Measurements from ENCODE around the gene CROCC.

The CROCC gene

GRCh38 chr1:17016317-17016661 is 94.6 kb downstream of the CROCC start:
- Histone ChIP-seq H3K9me3 (ENCODE audit: control insufficient read depth, low read length) (no peaks in the 10 kb centered on the region), H3K9ac (no peak overlapping the region), H3K27ac (no peak overlapping the region), H3K36me3 (ENCODE audit: control insufficient read depth, insufficient read depth, low read length) (no peaks in the 10 kb centered on the region), H3K4me3 (ENCODE audit: low read depth, low read length) (no peak overlapping the region), H3K27me3 (ENCODE audit: control insufficient read depth, insufficient read depth, low read length) (no peaks in the 10 kb centered on the region), H3K4me1 (no peaks in the 10 kb centered on the region), H2AFZ (no peak overlapping the region), H3K79me2 (no peaks in the 10 kb centered on the region), H3K4me2 (ENCODE audit: low read length) (no peak overlapping the region)
- no peak for TF ChIP-seq CTCF (IDR thresholded peaks at IDR 0.05)

- Histone ChIP-seq H3K36me3 (ENCODE audit: control insufficient read depth, insufficient read depth, low read length) (no peaks in the 10 kb centered on the region), H3K4me3 (ENCODE audit: low read depth, low read length) (no peak overlapping the region)
Measured at GRCh38 chr1:17017435-17017834, 95.7 kb downstream of the CROCC start.

GRCh38 chr1:17018849-17019248 is 97.1 kb downstream of the CROCC start:
- Histone ChIP-seq H3K36me3 (ENCODE audit: control insufficient read depth, insufficient read depth, low read length) (no peaks in the 10 kb centered on the region), H2AFZ (no peak overlapping the region), H3K4me3 (ENCODE audit: low read depth, low read length) (no peak overlapping the region), H3K4me2 (ENCODE audit: low read length) (no peak overlapping the region), H3K27me3 (ENCODE audit: control insufficient read depth, insufficient read depth, low read length) (no peaks in the 10 kb centered on the region), H3K79me2 (no peaks in the 10 kb centered on the region), H3K9me3 (ENCODE audit: control insufficient read depth, low read length) (no peaks in the 10 kb centered on the region), H3K27ac (no peak overlapping the region), H3K9ac (no peak overlapping the region), H3K4me1 (no peaks in the 10 kb centered on the region)
- TF ChIP-seq CTCF (IDR thresholded peaks at IDR 0.05), result no peak

More at GRCh38 chr1:17017435-17017834, 95.7 kb downstream of the CROCC start:
- no peaks in the 10 kb centered on the region for H3K4me1 ChIP-seq
- H3K9me3 ChIP-seq (ENCODE audit: control insufficient read depth, low read length), result no peaks in the 10 kb centered on the region
- TF ChIP-seq CTCF (IDR thresholded peaks at IDR 0.05), result no peak
- H3K27ac ChIP-seq, result no peak overlapping the region
- H3K79me2 ChIP-seq, result no peaks in the 10 kb centered on the region
- no peaks in the 10 kb centered on the region for H3K27me3 ChIP-seq (ENCODE audit: control insufficient read depth, insufficient read depth, low read length)
- H2AFZ ChIP-seq, result no peak overlapping the region
- H3K4me2 ChIP-seq (ENCODE audit: low read length), result no peak overlapping the region
- no peak overlapping the region for H3K9ac ChIP-seq

- Histone ChIP-seq H3K36me3 (ENCODE audit: control insufficient read depth, insufficient read depth, low read length) (no peaks in the 10 kb centered on the region), H3K9me3 (ENCODE audit: control insufficient read depth, low read length) (no peaks in the 10 kb centered on the region), H2AFZ (no peak overlapping the region), H3K4me2 (ENCODE audit: low read length) (no peak overlapping the region), H3K9ac (no peak overlapping the region), H3K27ac (no peak overlapping the region), H3K27me3 (ENCODE audit: control insufficient read depth, insufficient read depth, low read length) (no peaks in the 10 kb centered on the region), H3K4me3 (ENCODE audit: low read depth, low read length) (no peak overlapping the region), H3K4me1 (no peaks in the 10 kb centered on the region), H3K79me2 (no peaks in the 10 kb centered on the region)
- TF ChIP-seq CTCF (IDR thresholded peaks at IDR 0.05), result no peak
Measured at GRCh38 chr1:17020502-17020901, 98.8 kb downstream of the CROCC start.

DNA sequence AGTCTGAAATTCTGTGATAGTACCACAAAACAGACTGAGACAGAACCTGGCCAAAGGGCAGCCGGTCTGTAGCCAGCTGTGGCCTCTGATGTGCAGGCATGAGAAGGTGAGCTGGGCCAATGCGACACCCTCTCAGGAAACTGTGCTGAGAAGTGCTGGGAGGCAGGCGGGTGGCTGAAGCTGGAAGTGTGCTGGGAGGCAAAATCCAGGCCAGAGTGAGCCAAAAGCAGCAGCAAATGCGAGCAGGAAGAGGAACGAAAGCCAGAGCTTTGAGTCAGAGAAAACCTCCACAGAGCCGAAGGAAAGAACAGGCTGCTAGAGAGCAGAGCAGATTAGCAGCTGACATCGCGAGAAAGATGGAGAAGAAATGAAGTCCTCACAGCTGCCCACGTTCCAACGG is 100.2 kb downstream of the CROCC start:
- no peaks in the 10 kb centered on the region for H3K9me3 ChIP-seq (ENCODE audit: control insufficient read depth, low read length)
- no peak overlapping the region for H3K27ac ChIP-seq
- no peaks in the 10 kb centered on the region for H3K4me1 ChIP-seq
- H2AFZ ChIP-seq, result no peak overlapping the region
- no peak overlapping the region for H3K4me3 ChIP-seq (ENCODE audit: low read depth, low read length)
- H3K79me2 ChIP-seq, result no peaks in the 10 kb centered on the region
- no peak overlapping the region for H3K4me2 ChIP-seq (ENCODE audit: low read length)
- H3K9ac ChIP-seq, result no peak overlapping the region
- no peaks in the 10 kb centered on the region for H3K36me3 ChIP-seq (ENCODE audit: control insufficient read depth, insufficient read depth, low read length)
- H3K27me3 ChIP-seq (ENCODE audit: control insufficient read depth, insufficient read depth, low read length), result no peaks in the 10 kb centered on the region
- TF ChIP-seq CTCF (IDR thresholded peaks at IDR 0.05), result no peak

Measured in parathyroid adenoma (tissue), 2 donors.